H9 (cell line): ENCODE data around the gene MLPH. TPM values are rescaled to one million over a fixed set of nuclear protein-coding genes. Genes with fewer than 3 reads are reported as not detected.

Source experiments
- DNase-seq: peaks from one replicate; pipeline ENCODE4 v3.0.0-alpha.2; 2017
- H2AFZ ChIP-seq: one replicate; pipeline ENCODE4 v1.6.1; 2013; ENCODE audit warnings: mild to moderate bottlenecking, low read length, control low read depth, moderate library complexity
- H2AK5ac ChIP-seq: 2 replicates; pipeline ENCODE4 v1.6.1; 2013; ENCODE audit warnings: low read length, control low read depth, mixed read lengths; ENCODE audit not compliant: insufficient read length
- H2BK120ac ChIP-seq: one replicate; pipeline ENCODE4 v1.6.1; 2013; ENCODE audit warnings: low read depth, mild to moderate bottlenecking, low read length, control low read depth, inconsistent platforms; ENCODE audit not compliant: poor library complexity, severe bottlenecking
- H2BK12ac ChIP-seq: 2 replicates; pipeline ENCODE4 v1.6.1; 2013; ENCODE audit warnings: low read length, control low read depth, mixed read lengths, low read depth; ENCODE audit not compliant: insufficient read length
- H2BK15ac ChIP-seq: 2 replicates; pipeline ENCODE4 v1.6.1; 2013; ENCODE audit warnings: low read depth, low read length, control low read depth
- H2BK20ac ChIP-seq: one replicate; pipeline ENCODE4 v1.6.1; 2013; ENCODE audit warnings: low read depth, mild to moderate bottlenecking, low read length, control low read depth, inconsistent platforms; ENCODE audit not compliant: poor library complexity, severe bottlenecking
- H2BK5ac ChIP-seq: 2 replicates; pipeline ENCODE4 v1.6.1; 2013; ENCODE audit warnings: low read length, control low read depth, mixed read lengths; ENCODE audit not compliant: insufficient read length
- H3K14ac ChIP-seq: 2 replicates; pipeline ENCODE4 v1.6.1; 2013; ENCODE audit warnings: low read length, control low read depth; ENCODE audit not compliant: insufficient read depth
- H3K18ac ChIP-seq: 2 replicates; pipeline ENCODE4 v1.6.1; 2013; ENCODE audit warnings: low read depth, mild to moderate bottlenecking, mixed read lengths, low read length, control low read depth; ENCODE audit not compliant: insufficient read length
- H3K23ac ChIP-seq: 2 replicates; pipeline ENCODE4 v1.6.1; 2013; ENCODE audit warnings: low read length, control low read depth, mixed read lengths, low read depth; ENCODE audit not compliant: insufficient read length
- H3K23me2 ChIP-seq: 2 replicates; pipeline ENCODE4 v1.6.1; 2013; ENCODE audit warnings: low read depth, mild to moderate bottlenecking, mixed read lengths, low read length, control low read depth; ENCODE audit not compliant: insufficient read length, poor library complexity, severe bottlenecking
- H3K27ac ChIP-seq: 2 replicates; pipeline ENCODE4 v1.5.1; 2013; ENCODE audit warnings: low read length, control low read depth, mixed read lengths, low read depth; ENCODE audit not compliant: insufficient read length
- H3K27me3 ChIP-seq: 2 replicates; pipeline ENCODE4 v1.6.1; 2013; ENCODE audit warnings: low read length, control low read depth, inconsistent platforms; ENCODE audit not compliant: insufficient read depth
- H3K4ac ChIP-seq: 2 replicates; pipeline ENCODE4 v1.6.1; 2013; ENCODE audit warnings: low read depth, mild to moderate bottlenecking, control low read depth, inconsistent platforms, low read length, moderate library complexity
- H3K4me1 ChIP-seq: 2 replicates; pipeline ENCODE4 v1.6.1; 2013; ENCODE audit warnings: low read length, control low read depth, inconsistent platforms; ENCODE audit not compliant: insufficient read depth
- H3K4me2 ChIP-seq: 2 replicates; pipeline ENCODE4 v1.6.1; 2013; ENCODE audit warnings: low read length, control low read depth, mixed read lengths; ENCODE audit not compliant: insufficient read length, insufficient read depth
- H3K56ac ChIP-seq: 2 replicates; pipeline ENCODE4 v1.6.1; 2013; ENCODE audit warnings: low read depth, mild to moderate bottlenecking, mixed read lengths, low read length, control low read depth; ENCODE audit not compliant: insufficient read length
- H3K79me1 ChIP-seq: 2 replicates; pipeline ENCODE4 v1.6.1; 2013; ENCODE audit warnings: low read depth, mild to moderate bottlenecking, moderate library complexity, low read length, control low read depth, inconsistent platforms; ENCODE audit not compliant: insufficient read depth, poor library complexity, severe bottlenecking
- H3K79me2 ChIP-seq: 2 replicates; pipeline ENCODE4 v1.6.1; 2013; ENCODE audit warnings: low read length, control low read depth, inconsistent platforms; ENCODE audit not compliant: insufficient read depth
- H3K9ac ChIP-seq: 2 replicates; pipeline ENCODE4 v1.6.1; 2013; ENCODE audit warnings: low read length, control low read depth, mixed read lengths; ENCODE audit not compliant: insufficient read length; ENCODE audit errors: extremely low read depth
- H3K9me3 ChIP-seq: one replicate; pipeline ENCODE4 v1.6.1; 2013; ENCODE audit warnings: low read depth, low read length, inconsistent platforms; ENCODE audit not compliant: control insufficient read depth
- H3T11ph ChIP-seq: one replicate; pipeline ENCODE4 v1.6.1; 2013; ENCODE audit warnings: mild to moderate bottlenecking, low read length, control low read depth, inconsistent platforms
- H4K20me1 ChIP-seq: one replicate; pipeline ENCODE4 v1.6.1; 2013; ENCODE audit not compliant: control insufficient read depth, insufficient read length, insufficient read depth
- H4K5ac ChIP-seq: 2 replicates; pipeline ENCODE4 v1.6.1; 2013; ENCODE audit warnings: low read depth, mild to moderate bottlenecking, mixed read lengths, low read length, control low read depth; ENCODE audit not compliant: insufficient read length
- H4K8ac ChIP-seq: replicated peaks from 2 replicates; pipeline ENCODE4 v1.6.1; 2013; ENCODE audit warnings: low read length, control low read depth, mixed read lengths, low read depth; ENCODE audit not compliant: insufficient read length
- H4K91ac ChIP-seq: 2 replicates; pipeline ENCODE4 v1.6.1; 2013; ENCODE audit warnings: low read depth, mild to moderate bottlenecking, moderate library complexity, mixed read lengths, low read length, control low read depth; ENCODE audit not compliant: insufficient read length
- H3K27ac Mint-ChIP-seq, 3 experiments: 2 replicates in 2 of 3; 3 replicates in 1 of 3; pipeline ENCODE4 v1.8.0; 2020 to 2021; ENCODE audit warnings: mixed read lengths in 3 of 3, mild to moderate bottlenecking in 1 of 3, moderate library complexity in 1 of 3
- H3K27me3 Mint-ChIP-seq: 2 replicates; pipeline ENCODE4 v1.8.0; 2021; ENCODE audit warnings: low read depth, mild to moderate bottlenecking, moderate library complexity, mixed read lengths
- H3K36me3 Mint-ChIP-seq, 3 experiments: 2 replicates in 2 of 3; 3 replicates in 1 of 3; pipeline ENCODE4 v1.8.0; 2020 to 2021; ENCODE audit warnings: low read depth in 3 of 3, mixed read lengths in 3 of 3; ENCODE audit not compliant: insufficient read depth in 1 of 3
- H3K4me1 Mint-ChIP-seq, 2 experiments: 2 replicates each; pipeline ENCODE4 v1.8.0; 2020; ENCODE audit warnings: mixed read lengths in 2 of 2
- H3K4me3 Mint-ChIP-seq, 2 experiments: 2 replicates in 1 of 2; 3 replicates in 1 of 2; pipeline ENCODE4 v1.8.0; 2020 to 2021; ENCODE audit warnings: mild to moderate bottlenecking in 2 of 2, mixed read lengths in 2 of 2, moderate library complexity in 1 of 2
- H3K9me3 Mint-ChIP-seq, 2 experiments: 2 replicates in 1 of 2; 3 replicates in 1 of 2; pipeline ENCODE4 v1.8.0; 2020; ENCODE audit warnings: mild to moderate bottlenecking in 2 of 2, mixed read lengths in 2 of 2, moderate library complexity in 1 of 2
- CTCF ChIP-seq: fragments of 200-600 bp; sonication (generic); conservative IDR thresholded peaks from 3 replicates; pipeline ENCODE4 v1.8.0; 2021; ENCODE audit warnings: antibody characterized with exemption, mild to moderate bottlenecking
- WGBS: extraction: QIAGEN DNeasy Blood & Tissue Kit; methylation state at CpG from one replicate; pipeline ENCODE4 v1.1.7; 2013; ENCODE audit warnings: missing lambda C conversion rate, low lambda C conversion rate, mixed read lengths; ENCODE audit not compliant: insufficient read length; ENCODE audit errors: extremely low coverage; 5-methylcytosine and 5-hydroxymethylcytosine counted together
- total RNA-seq: library from RNA; stranded (reverse); gene quantifications from 2 replicates; pipeline ENCODE4 v1.2.1, GENCODE V29; 2021

MLPH gene
- total RNA-seq, 1 experiment from 2014 or later, result 3.4 TPM

GRCh38 chr2:237535385-237536082 is 48.5 kb downstream of the MLPH start:
- H2BK5ac ChIP-seq, result no peak overlapping the region

More at GRCh38 chr2:237535385-237536082, 48.5 kb downstream of the MLPH start:
- Histone ChIP-seq H2BK12ac (no peak overlapping the region), H3K79me2 (no peaks in the 10 kb centered on the region), H3K4ac (no peak overlapping the region), H3K14ac (no peak overlapping the region), H3K23me2 (peaks cover 2% of the 10 kb centered on the region), H2AK5ac (no peak overlapping the region), H3K9ac (no peak overlapping the region), H2AFZ (no peak overlapping the region), H3K27me3 (no peaks in the 10 kb centered on the region), H3K9me3 (no peaks in the 10 kb centered on the region), H3K27ac (no peak overlapping the region), H3K4me2 (no peak overlapping the region), H4K5ac (no peak overlapping the region), H4K8ac (no peak overlapping the region), H2BK15ac (no peak overlapping the region), H4K20me1 (no peaks in the 10 kb centered on the region), H3K79me1 (no peaks in the 10 kb centered on the region), H3K56ac (no peak overlapping the region), H2BK120ac (no peak overlapping the region), H2BK20ac (no peak overlapping the region), H4K91ac (no peak overlapping the region), H3K4me1 (no peaks in the 10 kb centered on the region), H3K18ac (no peak overlapping the region), H3K23ac (no peak overlapping the region), H3T11ph (no peak overlapping the region)
- H3K4me1 Mint-ChIP-seq, result peaks cover 9 to 16% of the 10 kb centered on the region in 2 experiments
- no peak overlapping the region for H3K27ac Mint-ChIP-seq
- no peak for DNase-seq
- no peaks in the 10 kb centered on the region; a peak in 1 of 5 replicates for H3K9me3 Mint-ChIP-seq
- no peaks in the 10 kb centered on the region for H3K36me3 Mint-ChIP-seq
- no peak for TF ChIP-seq CTCF
- no CpG with 5 or more reads among the region's 8 CpGs for WGBS
- H3K27me3 Mint-ChIP-seq, result peaks cover 19% of the 10 kb centered on the region
- no peak overlapping the region for H3K4me3 Mint-ChIP-seq
